Fibroblast of lung (primary cell): ENCODE data around the gene KIR3DL2.

ENCODE experiments used
- CTCF ChIP-seq, 2 donors: IDR thresholded peaks in 1 of 2; conservative IDR thresholded peaks in 1 of 2; 1 replicate in 1 of 2; 2 replicates in 1 of 2; pipeline ENCODE4 v1.5.1; 2011 to 2012; ENCODE audit warnings: low read length in 2 of 2, control low read depth in 1 of 2, inconsistent platforms in 1 of 2, low read depth in 1 of 2, mild to moderate bottlenecking in 1 of 2
- EZH2 ChIP-seq: IDR thresholded peaks from 2 replicates; pipeline ENCODE4 v1.5.1; 2012; ENCODE audit warnings: low read length, control low read depth, mild to moderate bottlenecking; ENCODE audit errors: missing control alignments

DNA sequence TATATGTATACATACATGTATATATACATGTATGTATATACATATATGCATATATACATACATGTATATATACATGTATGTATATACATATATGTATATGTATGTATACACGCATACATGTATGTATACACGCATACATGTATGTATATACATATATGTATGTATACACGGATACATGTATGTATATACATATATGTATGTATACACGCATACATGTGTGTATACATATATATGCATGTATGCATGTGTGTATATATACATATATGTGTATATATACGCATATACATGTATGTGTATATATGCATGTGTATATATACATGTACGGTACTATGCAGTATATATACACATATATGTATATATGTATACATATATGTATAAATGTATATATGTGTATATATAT lies 53.1 kb downstream of the KIR3DL2 start:
- TF ChIP-seq EZH2: no peak
- TF ChIP-seq CTCF (conservative IDR thresholded peaks at IDR 0.05 in 1 of 2, IDR thresholded peaks at IDR 0.05 in 1 of 2; ENCODE audit: low read depth in 1 of 2, low read length in 2 of 2): no peak
